Skeletal muscle tissue (tissue), 4 donors: ENCODE results near the gene PAIP2B. TPM values are rescaled to one million over a fixed set of nuclear protein-coding genes. Genes with fewer than 3 reads are reported as not detected.

Source experiments
- H3K27ac ChIP-seq: one replicate; pipeline ENCODE4 v1.7.0; 2013; ENCODE audit warnings: mild to moderate bottlenecking, low read depth, low read length, inconsistent platforms
- H3K27me3 ChIP-seq, 3 donors: one replicate each; pipeline ENCODE4 v1.7.0; 2013; ENCODE audit warnings: low read length in 3 of 3; ENCODE audit not compliant: control insufficient read depth in 3 of 3, insufficient read depth in 3 of 3
- H3K36me3 ChIP-seq, 3 donors: one replicate each; pipeline ENCODE4 v1.7.0; 2013; ENCODE audit warnings: low read length in 3 of 3; ENCODE audit not compliant: control insufficient read depth in 3 of 3, insufficient read depth in 3 of 3
- H3K4me1 ChIP-seq, 3 donors: one replicate each; pipeline ENCODE4 v1.7.0; 2013; ENCODE audit warnings: low read length in 3 of 3, mild to moderate bottlenecking in 3 of 3; ENCODE audit not compliant: control insufficient read depth in 3 of 3, insufficient read depth in 3 of 3
- H3K4me3 ChIP-seq, 3 donors: one replicate each; pipeline ENCODE4 v1.7.0; 2013; ENCODE audit warnings: low read length in 3 of 3
- H3K9ac ChIP-seq, 3 donors: one replicate each; pipeline ENCODE4 v1.7.0; 2013; ENCODE audit warnings: low read length in 3 of 3, mild to moderate bottlenecking in 3 of 3, moderate library complexity in 2 of 3, low read depth in 1 of 3
- H3K9me3 ChIP-seq, 3 donors: one replicate each; pipeline ENCODE4 v1.7.0; 2013; ENCODE audit warnings: low read length in 3 of 3; ENCODE audit not compliant: control insufficient read depth in 3 of 3
- total RNA-seq: library from RNA; depleted of rRNA; stranded (reverse); fragments of >200 nt; gene quantifications from one replicate; pipeline ENCODE4 v1.2.3, GENCODE V29; 2014
- donor health status: Osteomylitis.

The PAIP2B gene, protein sequence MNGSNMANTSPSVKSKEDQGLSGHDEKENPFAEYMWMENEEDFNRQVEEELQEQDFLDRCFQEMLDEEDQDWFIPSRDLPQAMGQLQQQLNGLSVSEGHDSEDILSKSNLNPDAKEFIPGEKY
- 5.7 TPM for total RNA-seq

DNA sequence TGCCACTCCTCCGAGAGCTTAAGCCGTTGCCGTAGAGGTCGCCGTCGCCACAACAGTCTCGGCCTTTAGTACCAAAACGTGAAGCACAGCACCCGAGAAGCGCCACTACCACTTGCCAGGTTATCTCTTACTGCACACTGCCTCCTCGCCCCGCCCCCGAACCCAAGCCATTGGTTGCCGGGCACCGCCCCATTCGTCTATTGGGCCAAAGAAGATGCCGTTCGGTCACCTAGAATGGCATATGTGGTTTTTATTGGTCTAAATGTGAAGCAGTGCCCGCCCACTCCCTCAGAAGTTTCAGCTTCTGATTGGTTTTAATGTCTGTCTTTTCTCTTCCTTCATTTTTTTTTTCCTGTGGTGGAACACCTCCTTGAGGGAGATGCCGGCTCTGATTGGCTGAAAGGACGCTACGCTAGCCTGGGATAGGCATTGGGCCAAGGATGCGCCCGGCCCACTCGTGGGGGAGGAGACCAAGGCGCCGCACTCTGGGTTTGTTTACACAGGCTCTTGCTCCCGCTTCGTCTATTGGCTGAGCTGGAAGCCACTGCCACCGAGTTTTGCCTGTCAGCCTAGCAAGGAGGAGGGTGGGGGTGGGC lies at the start of gene PAIP2B:
Gene PAIP2B (minus strand): TSS at position 139 of the 596 bp plus-strand sequence. CDS start 24,514 bp downstream, outside the sequence.
- H3K4me3 ChIP-seq = peak within 1 kb of the TSS; percentile 91 to 97 (median 94)
- no peaks in the 10 kb centered on the region for H3K27me3 ChIP-seq
- peak within 1 kb of the TSS; percentile 97 for H3K27ac ChIP-seq
- H3K4me1 ChIP-seq = peaks cover 4 to 13% (median 10%) of the 10 kb centered on the region in 3 donors
- peak within 1 kb of the TSS; percentile 82 to 97 (median 88) for H3K9ac ChIP-seq
- H3K36me3 ChIP-seq = peaks cover 0 to 2% (median 0%) of the 10 kb centered on the region in 3 donors
- no peaks in the 10 kb centered on the region for H3K9me3 ChIP-seq

DNA sequence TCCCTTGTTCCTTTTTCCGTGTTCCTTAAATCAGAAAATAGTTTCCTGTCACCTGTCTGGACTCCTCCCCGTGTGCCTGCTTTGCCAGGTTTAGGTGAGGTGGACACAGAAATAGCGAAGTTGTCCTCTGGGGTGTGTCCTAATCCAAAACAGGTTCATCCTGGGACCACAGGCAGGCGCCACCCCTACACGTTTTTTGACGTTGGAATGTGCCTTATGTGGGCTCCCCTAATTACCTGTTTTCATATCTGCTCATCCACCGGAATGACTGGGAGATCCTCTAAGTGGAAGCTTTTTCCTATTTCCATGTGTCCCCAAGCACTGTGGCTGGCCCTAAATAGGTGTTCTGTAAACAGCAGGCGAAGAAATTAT lies 49.0 kb upstream of the PAIP2B start:
- Histone ChIP-seq H3K9me3 (no peaks in the 10 kb centered on the region), H3K4me1 (peaks cover 15 to 30% (median 18%) of the 10 kb centered on the region in 3 donors), H3K27ac (peak overlapping the region; percentile 2), H3K4me3 (peak overlapping the region; percentile 69 to 88 (median 84)), H3K27me3 (peaks cover 0 to 4% (median 0%) of the 10 kb centered on the region in 3 donors), H3K9ac (peak overlapping the region; percentile 40 to 93 (median 83)), H3K36me3 (no peaks in the 10 kb centered on the region)

DNA sequence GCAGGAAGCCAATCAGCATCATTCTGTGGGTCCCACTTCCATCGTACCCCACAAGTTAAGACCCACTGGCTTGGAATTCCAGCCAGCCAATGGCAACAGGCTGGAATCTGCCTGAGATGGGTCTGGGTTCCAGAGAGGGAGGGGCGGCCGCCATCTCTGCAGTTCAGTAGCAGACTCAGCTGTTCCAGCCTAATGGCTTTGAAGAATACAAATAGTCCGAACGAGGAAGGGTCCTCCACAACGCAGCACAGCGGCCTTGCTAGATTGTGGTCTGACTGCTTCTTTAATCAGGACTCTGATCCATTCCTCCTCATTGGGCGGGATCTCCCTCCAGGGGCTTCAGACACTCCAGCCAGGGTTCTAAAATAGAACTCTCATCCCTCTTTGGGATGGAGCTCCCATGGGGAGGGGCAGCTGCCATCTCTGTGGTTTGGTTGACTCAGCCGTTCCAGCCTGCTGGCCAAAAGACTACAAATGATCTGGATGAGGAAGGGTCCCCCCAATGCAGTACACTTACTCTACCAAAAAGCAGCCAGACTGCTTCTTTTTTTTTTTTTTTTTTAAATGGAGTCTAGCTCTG lies 42.7 kb upstream of the PAIP2B start:
- Histone ChIP-seq H3K4me3 (no peak overlapping the region), H3K36me3 (no peaks in the 10 kb centered on the region), H3K9me3 (no peaks in the 10 kb centered on the region), H3K4me1 (no peaks in the 10 kb centered on the region), H3K9ac (no peak overlapping the region), H3K27me3 (no peaks in the 10 kb centered on the region), H3K27ac (no peak overlapping the region)

DNA sequence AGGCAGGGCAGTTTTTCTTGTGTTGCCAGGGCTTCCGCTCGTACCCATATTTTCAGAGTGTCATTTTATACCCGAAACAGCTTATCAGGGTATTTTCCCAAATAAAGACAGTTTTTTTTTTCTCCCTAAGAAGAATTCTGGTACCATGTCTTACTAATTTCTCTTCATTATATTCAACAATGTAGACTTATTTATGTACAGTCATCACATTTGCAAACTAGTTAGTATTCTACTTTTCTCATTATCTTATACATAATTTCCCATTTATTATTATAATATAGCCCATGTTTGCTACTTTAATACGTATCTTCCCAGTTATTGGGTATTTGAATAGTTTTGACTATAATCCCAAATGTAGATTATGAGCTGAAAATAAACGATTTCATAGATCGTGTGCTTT lies 36.5 kb upstream of the PAIP2B start:
- Histone ChIP-seq H3K27me3 (no peaks in the 10 kb centered on the region), H3K4me1 (peaks cover 0 to 3% (median 0%) of the 10 kb centered on the region in 3 donors), H3K9ac (no peak overlapping the region), H3K36me3 (no peaks in the 10 kb centered on the region), H3K9me3 (no peaks in the 10 kb centered on the region), H3K27ac (no peak overlapping the region), H3K4me3 (no peak overlapping the region)

DNA sequence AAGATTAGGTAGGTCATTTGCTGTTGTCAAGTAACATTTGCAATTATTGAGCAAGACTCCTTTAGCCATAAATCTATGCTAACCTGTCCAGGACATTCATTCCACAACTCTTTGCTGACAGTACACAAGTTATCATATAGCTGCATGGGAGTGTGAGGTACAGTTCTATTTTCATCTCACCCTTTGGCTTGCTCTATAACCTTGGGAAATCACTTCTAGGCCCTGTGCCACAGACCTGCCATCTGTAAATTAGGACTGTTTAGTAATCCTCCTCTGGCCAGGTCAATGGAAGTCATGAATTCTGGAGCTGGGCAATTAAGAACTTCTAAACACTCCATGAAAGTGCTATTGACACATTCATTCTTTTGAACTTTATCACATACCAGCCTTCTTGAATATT lies 34.6 kb upstream of the PAIP2B start:
- H3K4me1 ChIP-seq = peaks cover 0 to 3% (median under 1%) of the 10 kb centered on the region in 3 donors
- H3K9me3 ChIP-seq = no peaks in the 10 kb centered on the region
- no peaks in the 10 kb centered on the region for H3K36me3 ChIP-seq
- no peak overlapping the region for H3K4me3 ChIP-seq
- no peak overlapping the region for H3K9ac ChIP-seq
- H3K27me3 ChIP-seq = no peaks in the 10 kb centered on the region
- H3K27ac ChIP-seq = peak overlapping the region; percentile 70

DNA sequence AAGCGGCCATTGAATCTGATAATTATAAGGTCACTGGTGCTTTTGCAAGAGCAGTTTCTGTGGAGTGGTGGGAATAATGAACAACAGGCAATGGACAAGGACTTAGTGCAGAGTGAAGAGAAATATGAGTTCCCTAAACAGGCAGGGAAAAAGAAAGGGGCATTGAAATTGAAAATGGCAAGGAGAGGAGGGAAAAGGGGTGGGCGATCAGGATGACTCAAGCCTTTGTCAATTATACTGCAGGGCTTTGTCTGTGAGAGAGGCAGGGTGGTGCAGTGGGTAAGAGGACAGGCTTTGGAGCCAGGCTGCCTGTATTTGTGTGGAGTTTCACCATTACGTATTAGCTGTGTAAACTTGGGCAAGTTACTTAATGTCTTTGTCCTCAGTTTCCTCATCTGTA lies 29.5 kb upstream of the PAIP2B start:
- Histone ChIP-seq H3K36me3 (no peaks in the 10 kb centered on the region), H3K9me3 (no peaks in the 10 kb centered on the region), H3K4me1 (peaks cover 15 to 23% (median 16%) of the 10 kb centered on the region in 3 donors), H3K4me3 (no peak overlapping the region), H3K27me3 (no peaks in the 10 kb centered on the region), H3K9ac (no peak overlapping the region), H3K27ac (no peak overlapping the region)

DNA sequence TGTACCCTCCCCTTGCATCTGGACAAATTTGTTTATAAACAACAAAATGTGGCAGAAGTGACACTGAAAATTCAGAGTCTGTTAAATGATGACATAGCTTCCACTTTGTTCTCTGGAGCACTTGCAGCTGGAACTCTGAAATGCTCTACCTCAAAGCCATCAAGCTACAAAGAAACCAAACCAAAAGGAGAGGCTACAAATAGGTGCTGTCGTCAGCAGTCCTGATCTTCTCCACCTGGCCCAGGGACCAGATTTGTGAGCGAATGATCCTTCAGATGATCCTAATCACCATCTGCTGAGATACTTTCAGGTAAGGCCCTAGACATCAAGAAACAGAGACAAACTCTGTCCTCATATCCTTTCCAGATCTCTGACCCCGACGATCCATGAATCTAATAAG lies 27.9 kb upstream of the PAIP2B start:
- H3K27ac ChIP-seq = no peak overlapping the region
- H3K9me3 ChIP-seq = no peaks in the 10 kb centered on the region
- H3K36me3 ChIP-seq = no peaks in the 10 kb centered on the region
- H3K27me3 ChIP-seq = no peaks in the 10 kb centered on the region
- H3K9ac ChIP-seq = no peak overlapping the region
- no peak overlapping the region for H3K4me3 ChIP-seq
- H3K4me1 ChIP-seq = peaks cover 15 to 21% (median 16%) of the 10 kb centered on the region in 3 donors

DNA sequence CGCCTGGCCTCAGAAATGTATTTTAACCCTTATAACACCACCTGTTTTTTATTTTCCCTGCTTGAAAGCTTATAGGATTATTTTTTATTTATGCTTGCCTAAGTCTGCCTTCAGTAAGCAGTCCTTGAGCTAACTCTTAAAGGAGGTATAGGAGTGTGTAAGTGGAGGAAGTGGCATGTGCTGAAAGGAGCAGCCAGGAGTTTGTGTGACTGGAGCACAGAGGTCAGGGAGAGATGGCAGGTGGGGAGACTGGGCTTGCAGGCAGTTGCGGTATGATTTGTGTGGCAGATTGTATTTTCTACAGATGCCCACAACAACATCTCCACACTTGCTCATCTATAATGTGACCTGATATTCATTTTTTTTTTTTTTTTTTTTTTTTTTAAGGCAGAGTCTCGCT lies 27.2 kb upstream of the PAIP2B start:
- Histone ChIP-seq H3K4me1 (peaks cover 15 to 21% (median 16%) of the 10 kb centered on the region in 3 donors), H3K36me3 (no peaks in the 10 kb centered on the region), H3K9me3 (no peaks in the 10 kb centered on the region), H3K9ac (peak overlapping the region in 1 of 3 donors; percentile 60), H3K4me3 (no peak overlapping the region), H3K27me3 (no peaks in the 10 kb centered on the region), H3K27ac (peak overlapping the region; percentile 72)

DNA sequence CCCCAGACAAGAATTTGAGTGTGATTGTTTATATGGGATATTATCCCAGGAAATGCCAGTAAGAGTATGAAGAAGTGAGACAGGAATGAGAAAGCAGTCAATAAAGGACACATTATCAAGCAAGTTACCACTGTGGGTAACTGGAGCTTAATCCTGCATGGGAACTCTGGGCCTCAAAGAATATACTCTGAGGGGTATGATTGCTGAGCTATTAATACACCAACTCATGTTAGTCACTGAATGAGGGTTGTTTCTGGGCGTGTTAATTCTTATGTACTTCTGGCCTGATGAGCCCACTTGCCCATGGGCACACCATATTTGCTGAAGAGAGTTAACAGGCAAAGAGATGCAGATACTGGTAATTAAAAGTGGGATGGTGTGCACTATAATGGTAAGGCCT lies 26.6 kb upstream of the PAIP2B start:
- H3K27me3 ChIP-seq = no peaks in the 10 kb centered on the region
- peaks cover 15 to 21% (median 16%) of the 10 kb centered on the region in 3 donors for H3K4me1 ChIP-seq
- H3K9me3 ChIP-seq = no peaks in the 10 kb centered on the region
- no peak overlapping the region for H3K4me3 ChIP-seq
- peak overlapping the region; percentile 72 for H3K27ac ChIP-seq
- no peaks in the 10 kb centered on the region for H3K36me3 ChIP-seq
- H3K9ac ChIP-seq = peak overlapping the region in 1 of 3 donors; percentile 60

DNA sequence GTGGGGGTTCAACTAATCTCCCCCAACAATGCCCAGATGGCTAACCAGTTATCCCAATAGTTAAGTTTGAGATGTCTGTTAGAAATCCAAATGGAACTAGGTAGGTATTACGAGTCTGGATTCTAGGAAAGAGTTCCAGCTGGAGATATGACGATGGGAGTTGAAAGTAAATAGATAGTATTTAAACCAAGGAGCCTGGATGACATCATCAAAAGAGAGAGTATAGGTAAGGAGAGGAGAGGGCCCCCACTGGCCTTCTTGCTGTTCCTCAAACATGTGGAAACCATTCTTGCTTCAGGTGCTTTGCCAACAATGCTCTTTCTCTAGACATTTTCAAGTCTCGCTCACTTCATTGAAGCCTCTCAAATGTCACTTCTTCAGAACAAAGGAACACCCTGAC lies 26.0 kb upstream of the PAIP2B start:
- Histone ChIP-seq H3K4me1 (peaks cover 15 to 21% (median 16%) of the 10 kb centered on the region in 3 donors), H3K9ac (no peak overlapping the region), H3K36me3 (no peaks in the 10 kb centered on the region), H3K27ac (peak overlapping the region; percentile 72), H3K4me3 (no peak overlapping the region), H3K27me3 (no peaks in the 10 kb centered on the region), H3K9me3 (no peaks in the 10 kb centered on the region)
